ENCODE data around the gene POLR1G.
A peak's percentile ranks its signal among the peaks of the same experiment; 100 is the strongest.
"Not testable (repeated sequence)": the region's sequence is repeated elsewhere in the genome, so short reads cannot be mapped to it uniquely, and the experiment has no call there.

The POLR1G gene

DNA sequence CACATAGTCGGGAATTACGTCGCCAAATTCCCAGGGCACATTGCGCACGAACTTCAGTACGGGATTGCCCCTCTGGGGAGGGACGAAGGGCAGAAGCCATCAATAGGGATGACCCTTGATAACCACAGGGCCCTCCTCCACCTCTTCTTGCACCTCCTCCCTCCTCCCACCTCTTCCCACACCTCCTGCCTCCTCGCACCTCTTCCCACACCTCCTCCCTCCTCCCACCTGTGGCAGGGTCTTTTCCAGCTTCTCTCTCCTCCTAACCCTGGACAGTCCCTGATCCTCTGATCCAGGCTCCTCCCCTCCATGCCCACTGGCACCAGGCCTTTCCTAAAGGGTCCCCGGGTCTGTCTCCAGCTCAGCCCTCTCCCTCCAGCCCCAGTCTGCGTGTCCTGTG lies 13.9 kb downstream of the POLR1G start:
- DNase-seq (ENCODE audit: low read depth in 2 of 2): no peak

DNA sequence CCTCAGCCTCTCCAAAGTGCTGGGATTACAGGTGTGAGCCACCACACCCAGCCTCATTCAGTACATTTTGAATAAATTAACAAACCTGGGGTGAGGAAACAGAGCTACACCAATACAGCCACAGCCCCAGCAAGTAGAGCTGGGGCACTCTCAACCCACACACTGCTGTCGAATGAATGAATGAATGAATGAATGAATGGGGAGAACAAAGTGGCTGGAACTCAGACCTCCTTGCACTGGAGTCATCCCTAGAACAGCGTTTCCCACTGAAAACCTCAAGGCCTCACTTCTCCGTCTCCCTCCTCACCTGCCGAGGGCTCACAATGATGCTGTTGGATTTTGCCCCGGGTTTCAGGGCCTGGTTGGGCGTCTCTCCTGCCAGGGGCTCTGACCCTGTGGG lies 14.4 kb downstream of the POLR1G start:
- no peak for DNase-seq (ENCODE audit: low read depth in 2 of 2)

DNA sequence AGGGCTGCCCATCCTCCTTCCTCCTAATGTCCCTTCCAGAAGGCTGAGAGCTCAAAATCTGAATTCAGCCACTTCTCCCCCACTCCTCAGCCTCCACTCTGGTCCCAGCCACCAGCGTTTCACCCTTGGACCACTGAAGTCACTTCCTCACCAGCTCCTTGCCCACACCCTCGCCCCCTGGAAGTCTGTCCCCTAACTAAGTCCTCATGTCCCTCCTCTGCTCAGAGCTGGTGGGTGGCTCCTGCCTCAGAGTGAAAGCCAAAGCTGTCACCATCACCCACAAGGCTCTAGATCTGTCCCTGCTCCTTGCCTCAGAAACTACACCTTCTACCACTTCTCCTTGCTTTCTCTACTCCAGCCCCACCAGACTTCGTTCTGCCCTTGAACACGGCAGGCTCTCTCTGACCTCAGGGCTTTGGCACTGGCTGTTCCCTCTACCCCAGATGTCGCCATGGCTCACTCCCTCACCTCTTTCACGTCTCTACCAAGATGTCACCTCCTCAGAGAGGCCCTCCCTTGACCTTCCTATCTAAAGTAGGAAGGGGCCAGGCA lies 15.6 kb downstream of the POLR1G start:
- DNase-seq (ENCODE audit: low read depth in 2 of 2): no peak

DNA sequence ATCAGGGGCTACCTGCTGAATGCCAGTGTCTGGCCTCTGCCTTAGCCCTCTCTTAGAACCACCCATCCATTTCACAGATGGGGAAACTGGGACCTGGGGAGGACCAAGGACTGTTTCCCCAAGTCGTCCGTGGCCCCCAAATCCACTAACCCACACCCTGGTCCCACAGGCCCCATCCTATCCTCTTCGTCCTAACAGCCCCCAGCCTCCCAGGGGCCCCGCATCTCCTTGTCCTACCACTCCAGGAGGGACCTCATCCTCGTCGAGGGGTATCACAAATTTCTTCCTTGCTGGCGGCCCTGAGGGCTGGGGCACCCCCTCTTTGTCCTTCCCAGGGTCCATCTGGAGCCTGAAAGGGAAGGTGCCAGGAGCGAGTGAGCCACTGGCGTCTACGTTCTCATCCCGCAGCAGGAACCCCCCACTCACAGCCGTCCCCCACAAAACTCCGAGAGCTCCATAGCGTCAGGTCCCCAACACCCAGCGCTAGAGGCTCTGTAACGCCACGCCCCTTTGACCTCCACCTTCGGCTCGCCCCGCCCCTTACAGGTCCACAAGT lies 16.7 kb downstream of the POLR1G start:
- DNase-seq (ENCODE audit: low read depth in 2 of 2): peak; percentile 76 to 79

DNA sequence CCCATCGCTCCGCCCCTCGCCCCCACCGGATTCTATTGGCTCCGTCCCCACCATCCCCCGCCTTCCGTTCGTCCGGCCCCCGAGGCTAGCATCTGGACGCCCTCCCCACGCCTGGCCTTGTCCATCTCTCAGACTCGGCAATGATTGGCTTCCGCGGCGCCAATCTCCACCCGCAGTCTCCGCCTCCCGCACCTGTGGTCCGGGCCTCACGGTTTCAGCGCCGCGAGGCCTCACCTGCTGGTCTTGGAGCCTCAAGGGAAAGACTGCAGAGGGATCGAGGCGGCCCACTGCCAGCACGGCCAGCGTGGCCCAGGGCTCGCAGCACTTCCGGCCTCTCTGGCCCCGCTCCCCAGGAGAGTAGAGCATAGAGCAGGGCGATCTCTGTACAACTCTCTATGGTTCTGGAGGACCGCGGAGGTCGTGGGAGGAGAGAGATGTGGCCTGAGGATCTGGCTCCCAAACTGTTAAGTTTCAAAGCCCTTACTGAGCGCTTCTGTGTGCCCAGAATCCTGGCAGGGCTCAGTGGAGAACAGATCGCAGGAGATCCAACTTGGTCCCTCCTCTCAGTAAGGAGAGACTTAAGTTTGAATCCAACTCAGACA lies 17.2 kb downstream of the POLR1G start, which contains the start of gene ERCC1:
TSS of gene ERCC1 (minus strand) at position 329 of the 602 bp plus-strand sequence. CDS start 543 bp downstream, outside the sequence.
- DNase-seq (ENCODE audit: low read depth in 2 of 2): peak; percentile 32 to 51

DNA sequence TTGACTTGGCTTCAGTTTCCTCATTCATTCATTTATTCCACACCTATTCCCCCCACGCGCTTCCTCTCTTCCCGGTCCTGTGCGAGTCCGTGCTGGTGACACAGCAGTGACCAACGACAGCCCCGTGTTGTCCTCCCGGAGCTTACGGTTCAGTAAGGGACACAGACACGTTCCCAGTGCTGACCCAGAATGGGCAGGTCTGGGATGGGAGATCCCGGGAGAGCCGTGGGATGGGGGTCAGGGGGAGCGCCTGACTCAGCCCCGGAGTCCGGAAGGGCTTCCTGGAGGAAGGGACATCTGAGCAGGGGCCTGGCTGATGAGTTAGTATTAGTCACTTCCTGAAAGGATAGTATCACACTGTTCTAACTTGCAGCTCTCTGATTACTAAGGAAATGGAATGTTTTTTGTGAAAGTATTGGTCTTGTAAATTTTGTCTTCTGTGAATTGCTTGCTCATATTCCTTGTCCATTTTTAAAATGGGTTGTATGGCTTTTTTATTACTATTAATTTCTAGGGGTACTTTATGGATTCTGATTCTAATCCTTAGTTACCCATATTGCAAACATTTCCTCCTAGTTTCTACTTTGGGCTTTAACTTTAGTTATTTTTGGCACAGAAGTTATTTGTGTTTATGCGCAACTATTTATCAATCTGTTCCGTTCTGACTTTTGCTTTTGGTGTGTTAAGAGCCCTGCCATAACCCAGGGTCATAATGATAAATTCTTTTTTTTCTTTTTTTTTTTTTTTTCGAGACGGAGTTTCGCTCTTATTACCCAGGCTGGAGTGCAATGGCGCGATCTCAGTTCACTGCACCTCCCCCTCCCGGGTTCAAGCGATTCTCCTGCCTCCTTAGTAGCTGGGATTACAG lies 18.0 kb downstream of the POLR1G start:
- DNase-seq (ENCODE audit: low read depth in 2 of 2): peak in 1 of 2 donors; percentile 26

DNA sequence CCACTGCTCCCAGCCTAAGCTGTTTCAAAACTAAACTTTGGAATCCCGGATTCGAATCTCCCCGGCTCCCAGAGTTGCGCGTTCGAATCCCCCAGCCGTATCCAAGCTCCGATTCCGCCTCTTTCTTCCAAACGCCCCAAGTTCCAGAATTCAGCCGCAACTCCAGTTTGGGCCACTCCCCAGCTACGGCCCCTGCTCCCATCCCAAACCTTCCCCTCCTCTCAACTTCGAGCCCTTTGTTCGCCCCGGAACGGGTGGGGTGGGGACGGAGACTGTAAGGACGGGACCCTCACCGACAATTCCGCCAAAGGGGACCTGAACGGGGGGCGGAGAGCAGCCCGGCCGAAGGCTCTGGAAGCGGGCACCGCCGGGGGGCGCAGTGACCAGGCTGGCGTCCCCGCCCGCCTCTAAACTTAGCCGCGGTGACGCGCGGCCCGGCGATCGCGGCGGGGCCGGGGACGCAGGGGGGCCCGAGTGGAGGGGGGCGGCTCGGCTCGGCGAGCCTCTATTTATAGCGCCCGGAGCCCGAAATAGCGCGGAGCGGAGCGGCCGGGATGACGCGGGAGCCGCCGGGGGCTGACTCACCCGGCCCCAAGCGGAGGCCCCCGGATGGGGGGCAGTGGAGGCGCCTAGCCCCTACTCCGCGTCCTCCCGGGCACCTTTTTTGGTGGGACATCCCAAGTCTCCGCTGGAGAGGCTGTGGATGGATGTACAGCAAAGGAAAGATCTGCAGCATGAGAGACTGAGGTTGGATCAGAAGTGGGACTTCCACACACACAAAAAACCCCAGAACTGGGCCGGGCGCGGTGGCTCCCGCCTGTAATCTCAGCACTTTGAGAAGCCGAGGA lies 22.2 kb downstream of the POLR1G start:
- DNase-seq (ENCODE audit: low read depth in 2 of 2): no peak

DNA sequence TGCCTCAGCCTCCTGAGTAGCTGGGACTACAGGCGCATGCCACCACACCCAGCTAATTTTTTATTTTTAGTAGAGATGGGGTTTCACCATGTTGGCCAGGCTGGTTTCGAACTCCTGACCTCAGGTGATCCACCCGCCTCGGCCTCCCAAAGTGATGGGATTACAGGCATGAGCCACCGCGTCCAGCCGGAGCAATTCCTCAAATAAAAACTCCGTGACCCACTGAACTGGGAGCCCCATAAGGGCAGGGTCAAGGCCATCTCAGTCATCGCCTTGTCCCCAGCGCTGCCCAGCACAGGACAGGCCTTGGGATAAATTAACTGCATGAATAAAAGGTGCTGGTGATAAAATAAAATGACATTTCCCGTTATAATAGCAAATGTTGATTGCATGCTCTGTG lies 23.5 kb downstream of the POLR1G start:
- DNase-seq (ENCODE audit: low read depth in 2 of 2): not testable (repeated sequence)

DNA sequence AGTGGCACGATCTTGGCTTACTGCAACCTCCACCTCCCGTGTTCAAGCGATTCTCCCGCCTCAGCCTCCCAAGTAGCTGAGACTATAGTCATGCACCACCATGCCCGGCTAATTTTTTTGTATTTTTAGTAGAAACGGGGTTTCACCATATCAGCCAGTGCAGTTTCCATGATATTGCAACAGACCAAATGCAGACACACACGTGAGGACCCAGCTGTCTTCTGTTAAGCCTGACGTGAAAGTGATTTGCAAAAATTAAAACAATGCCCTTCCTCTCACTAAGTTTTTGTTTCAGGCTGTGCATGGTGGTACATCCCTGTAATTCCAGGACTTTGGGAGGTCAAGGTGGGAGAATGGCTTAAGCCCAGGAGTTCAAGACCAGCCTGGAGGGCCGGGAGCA lies 24.6 kb downstream of the POLR1G start:
- not testable (repeated sequence) for DNase-seq (ENCODE audit: low read depth in 2 of 2)

DNA sequence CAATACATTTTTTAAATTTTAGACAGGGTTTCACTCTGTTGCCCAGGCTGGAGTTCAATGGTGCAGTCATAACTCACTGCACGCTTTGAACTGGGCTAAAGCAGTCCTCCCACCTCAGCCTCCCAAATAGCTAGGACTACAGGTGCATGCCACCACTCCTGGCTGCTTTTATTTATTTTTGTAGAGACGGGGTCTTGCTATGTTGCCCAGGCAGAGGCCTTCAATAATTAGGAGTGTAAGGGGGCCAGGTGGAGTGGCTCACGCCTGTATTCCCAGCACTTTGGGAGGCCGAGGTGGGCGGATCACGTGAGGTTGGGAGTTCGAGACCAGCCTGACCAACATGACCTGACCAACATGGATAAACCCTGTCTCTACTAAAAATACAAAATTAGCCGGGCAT lies 26.1 kb downstream of the POLR1G start:
- not testable (repeated sequence) for DNase-seq (ENCODE audit: low read depth in 2 of 2)

DNA sequence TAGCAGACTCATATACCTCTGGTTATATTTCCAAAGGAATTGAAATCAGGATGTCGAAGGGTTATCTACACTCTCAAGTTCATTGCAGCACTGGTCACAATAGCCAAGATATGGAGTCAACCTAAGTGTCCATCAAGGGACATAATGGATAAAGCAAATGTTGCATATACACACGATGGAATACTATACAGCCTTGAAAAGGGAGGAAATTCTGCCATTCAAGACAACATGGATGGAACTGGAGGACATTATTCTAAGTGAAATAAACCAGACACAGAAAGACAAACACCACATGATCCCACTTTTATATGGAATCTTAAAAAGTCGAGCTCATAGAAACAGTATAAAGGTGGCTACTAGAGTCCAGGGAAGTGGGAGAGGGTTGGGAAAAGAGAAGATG lies 30.9 kb downstream of the POLR1G start:
- no peak for DNase-seq (ENCODE audit: low read depth in 2 of 2)

DNA sequence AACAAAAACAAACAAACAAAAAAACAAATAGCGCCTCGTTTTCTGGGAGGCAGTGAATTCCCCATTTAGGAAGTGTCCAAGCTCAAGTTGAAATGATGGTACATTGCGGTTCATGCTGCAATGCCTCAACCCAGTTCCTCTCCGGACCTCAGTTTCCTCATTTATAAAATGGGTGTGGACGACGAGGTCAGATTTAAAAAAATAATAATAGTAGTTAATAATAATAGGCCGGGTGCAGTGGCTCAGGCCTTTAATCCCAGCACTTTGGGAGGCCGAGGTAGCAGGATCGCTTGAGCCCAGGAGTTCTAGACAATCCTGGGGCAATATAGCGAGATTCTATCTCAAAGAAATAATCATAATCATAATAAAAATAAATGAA lies 32.7 kb downstream of the POLR1G start:
- no peak for DNase-seq (ENCODE audit: low read depth in 2 of 2)

DNA sequence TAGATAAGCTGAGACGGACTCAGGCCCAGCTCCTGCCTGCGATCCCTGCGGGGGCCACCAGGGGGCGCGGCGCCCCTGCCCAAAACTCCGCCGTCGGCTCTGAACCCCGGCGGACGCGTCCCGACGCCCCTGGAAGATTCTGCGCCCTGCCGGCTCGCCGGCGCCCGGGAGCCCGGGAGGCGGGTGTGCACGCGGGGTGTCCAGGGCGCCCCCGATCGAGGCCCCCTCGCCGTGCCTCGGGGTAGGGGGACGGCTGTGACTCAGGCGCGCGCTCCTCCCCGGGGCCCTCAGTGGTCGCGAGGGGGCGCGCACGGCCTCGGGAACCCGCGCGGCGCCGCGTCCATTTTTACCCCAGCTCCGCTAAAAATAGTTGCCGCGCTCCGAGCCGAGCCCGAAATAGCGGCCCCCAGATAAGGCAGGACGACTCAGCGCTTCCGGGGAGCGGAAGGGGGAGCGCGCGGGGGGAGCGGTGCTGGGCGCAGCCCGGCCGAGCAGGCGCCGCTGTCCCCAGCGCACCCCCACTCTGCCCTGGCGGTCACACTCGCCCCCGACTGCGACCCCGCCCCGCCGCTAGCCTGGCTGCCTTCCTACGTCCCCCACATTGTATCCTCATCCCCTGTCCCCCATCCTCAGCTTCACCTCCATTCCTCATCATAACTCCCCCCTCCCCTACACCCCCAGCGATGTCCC lies 33.3 kb downstream of the POLR1G start:
- DNase-seq (ENCODE audit: low read depth in 2 of 2): peak; percentile 72 to 85

DNA sequence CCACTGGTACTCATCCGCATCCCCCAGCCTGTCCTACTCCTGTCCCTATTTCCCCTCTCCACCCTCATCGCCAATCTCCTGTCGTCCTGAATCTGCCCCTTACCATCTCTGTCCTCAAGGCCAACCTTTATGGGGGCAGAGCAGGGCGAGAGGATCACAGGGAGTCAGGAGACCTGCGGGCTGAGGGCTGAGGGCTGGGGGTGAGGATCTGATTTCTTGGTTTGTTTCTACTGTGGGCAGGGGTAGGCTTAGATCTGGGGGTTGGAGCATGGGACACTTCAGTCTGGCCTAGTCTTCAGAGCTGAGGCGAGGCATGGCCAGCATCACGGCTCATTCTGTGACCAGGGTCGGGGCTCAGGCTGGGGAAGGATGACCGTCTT lies 33.8 kb downstream of the POLR1G start:
- DNase-seq (ENCODE audit: low read depth in 2 of 2): no peak

DNA sequence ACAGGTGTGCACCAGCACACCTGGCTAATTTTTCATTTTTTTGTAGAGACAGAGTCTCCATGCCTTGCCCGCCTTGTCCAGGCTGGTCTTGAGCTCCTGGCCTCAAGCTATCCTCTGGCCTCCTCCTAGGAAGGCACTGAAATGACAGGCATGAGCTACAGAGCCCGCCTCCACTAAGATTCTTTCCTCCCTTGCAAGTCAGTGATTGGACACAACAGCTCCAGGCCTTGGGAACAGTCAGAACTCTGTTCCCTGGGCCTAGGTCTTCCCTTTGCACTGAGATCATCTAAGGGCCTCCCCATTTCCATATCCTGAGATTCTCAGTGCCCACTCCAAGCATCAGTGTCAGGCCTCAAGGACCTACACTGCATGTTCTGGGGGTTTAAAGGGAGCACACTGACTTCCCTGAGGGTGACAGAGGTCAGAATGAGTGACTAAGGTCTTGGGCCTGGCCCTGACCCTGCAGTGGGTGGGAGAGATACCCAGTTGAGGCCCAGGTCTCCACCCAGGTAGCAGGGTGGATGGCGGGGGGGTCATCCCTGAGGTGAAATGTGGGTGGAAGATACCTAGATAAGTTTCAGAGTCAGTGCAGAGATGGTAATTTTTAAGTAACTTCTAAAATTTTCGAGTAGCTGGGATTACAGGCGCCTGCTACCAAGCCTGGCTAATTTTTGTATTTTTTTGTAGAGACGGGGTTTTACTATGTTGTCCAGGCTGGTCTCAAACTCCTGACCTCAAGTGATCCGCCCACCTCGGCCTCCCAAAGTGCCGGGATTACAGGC lies 34.6 kb downstream of the POLR1G start:
- no peak for DNase-seq (ENCODE audit: low read depth in 2 of 2)

DNA sequence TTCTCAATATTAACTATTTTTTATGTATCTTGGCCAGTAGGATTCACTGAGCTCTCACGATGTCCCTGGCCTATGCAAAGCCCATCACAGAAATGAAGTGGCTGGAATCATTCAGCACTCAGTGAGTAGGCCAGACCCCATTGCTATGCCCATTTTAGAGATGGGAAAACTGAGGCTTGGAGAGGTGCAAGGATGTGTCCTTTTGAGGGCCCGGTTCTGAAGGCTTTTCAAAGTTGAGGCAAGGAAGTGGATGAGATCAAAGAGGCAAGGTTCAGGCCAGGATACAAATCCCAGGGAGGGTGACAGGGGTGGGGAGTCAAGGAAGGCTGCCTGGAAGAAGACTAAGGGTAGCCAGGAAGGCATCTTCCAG lies 35.9 kb downstream of the POLR1G start:
- DNase-seq (ENCODE audit: low read depth in 2 of 2): no peak

DNA sequence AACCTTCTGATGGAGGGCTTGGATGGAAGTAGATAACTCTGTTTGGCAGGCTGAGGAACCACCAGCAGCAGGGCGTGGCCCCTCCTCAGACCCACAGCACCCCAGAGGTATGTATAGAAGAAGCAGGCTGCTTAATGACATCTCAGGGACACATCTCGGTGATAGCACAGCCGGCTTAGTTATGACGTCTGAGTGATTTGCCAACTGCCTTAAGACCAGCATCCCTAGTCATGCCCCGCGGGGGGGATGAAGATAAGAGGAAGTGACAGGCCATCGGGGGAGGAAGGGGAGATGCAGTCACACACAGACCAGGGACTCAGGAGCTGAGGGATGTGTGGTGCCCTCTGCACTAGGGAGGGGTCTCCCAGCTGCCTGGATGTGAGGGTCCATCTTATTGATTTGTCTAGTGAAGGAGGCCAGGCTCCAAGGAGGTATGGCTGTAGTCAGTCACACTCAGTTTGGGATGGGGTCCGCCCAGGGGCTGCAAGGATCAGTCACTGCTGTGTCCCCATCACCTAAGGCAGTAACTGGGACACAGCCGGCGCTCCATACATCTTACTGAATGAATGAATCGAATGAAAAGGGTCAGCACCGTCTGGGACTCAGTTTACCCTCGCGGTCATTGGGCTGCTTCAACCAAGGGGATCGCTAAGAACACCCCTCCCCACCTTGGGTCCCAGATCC lies 36.5 kb downstream of the POLR1G start:
- DNase-seq (ENCODE audit: low read depth in 2 of 2): peak in 1 of 2 donors; percentile 37

DNA sequence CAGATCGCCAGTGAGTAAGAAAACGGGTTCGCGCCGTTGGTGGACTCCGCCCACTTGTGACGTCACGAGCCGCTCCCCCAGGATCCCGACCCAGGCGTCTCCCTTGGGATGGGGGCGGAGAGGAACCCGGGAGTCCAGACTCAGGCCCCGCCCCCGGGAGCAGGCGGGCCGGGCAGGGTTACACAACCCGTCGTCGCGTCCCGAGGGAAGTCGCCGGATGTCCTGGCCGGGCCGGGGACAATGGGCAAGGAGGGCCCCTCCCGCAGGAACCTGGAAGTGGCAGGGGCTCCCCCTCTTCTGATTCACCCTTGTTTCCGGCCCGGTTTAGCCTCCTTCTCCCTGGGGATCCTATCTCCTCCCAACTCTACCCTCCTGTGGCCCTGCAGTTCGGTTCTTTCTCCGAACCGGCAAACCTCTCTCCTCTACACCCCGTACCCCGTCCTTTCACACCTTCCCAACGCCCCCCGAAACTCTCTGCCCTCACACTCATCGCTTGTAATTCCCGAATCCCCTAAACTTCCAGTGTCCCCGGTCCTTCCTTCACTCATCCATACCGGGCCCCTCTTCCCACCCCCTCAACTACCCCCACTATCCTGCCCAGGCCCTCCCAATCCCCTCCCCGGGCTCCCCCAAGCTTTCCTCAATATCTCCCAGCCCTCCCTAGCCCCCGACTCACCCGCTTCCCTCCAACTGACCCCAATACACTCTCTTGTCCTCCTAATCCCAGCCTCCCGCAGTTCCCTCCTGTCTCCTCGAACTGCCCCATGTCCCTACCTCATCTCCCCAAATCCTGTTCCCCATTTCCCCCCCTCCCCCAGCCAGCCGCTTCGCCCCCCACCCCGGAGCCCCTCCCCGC lies 37.2 kb downstream of the POLR1G start:
- peak in 1 of 2 donors; percentile 50 for DNase-seq (ENCODE audit: low read depth in 2 of 2)

Measured in stimulated activated CD8-positive, alpha-beta memory T cell treated with anti-CD3 and anti-CD28 coated beads, Interleukin-7, amount 100 ng/mL, for 4 hours (primary cell).